ENCODE data around the gene GPATCH8. TPM values are rescaled to one million over a fixed set of nuclear protein-coding genes. Genes with fewer than 3 reads are reported as not detected.

Gene GPATCH8
- polyA plus RNA-seq, 1 experiment, result 13.7 TPM

DNA sequence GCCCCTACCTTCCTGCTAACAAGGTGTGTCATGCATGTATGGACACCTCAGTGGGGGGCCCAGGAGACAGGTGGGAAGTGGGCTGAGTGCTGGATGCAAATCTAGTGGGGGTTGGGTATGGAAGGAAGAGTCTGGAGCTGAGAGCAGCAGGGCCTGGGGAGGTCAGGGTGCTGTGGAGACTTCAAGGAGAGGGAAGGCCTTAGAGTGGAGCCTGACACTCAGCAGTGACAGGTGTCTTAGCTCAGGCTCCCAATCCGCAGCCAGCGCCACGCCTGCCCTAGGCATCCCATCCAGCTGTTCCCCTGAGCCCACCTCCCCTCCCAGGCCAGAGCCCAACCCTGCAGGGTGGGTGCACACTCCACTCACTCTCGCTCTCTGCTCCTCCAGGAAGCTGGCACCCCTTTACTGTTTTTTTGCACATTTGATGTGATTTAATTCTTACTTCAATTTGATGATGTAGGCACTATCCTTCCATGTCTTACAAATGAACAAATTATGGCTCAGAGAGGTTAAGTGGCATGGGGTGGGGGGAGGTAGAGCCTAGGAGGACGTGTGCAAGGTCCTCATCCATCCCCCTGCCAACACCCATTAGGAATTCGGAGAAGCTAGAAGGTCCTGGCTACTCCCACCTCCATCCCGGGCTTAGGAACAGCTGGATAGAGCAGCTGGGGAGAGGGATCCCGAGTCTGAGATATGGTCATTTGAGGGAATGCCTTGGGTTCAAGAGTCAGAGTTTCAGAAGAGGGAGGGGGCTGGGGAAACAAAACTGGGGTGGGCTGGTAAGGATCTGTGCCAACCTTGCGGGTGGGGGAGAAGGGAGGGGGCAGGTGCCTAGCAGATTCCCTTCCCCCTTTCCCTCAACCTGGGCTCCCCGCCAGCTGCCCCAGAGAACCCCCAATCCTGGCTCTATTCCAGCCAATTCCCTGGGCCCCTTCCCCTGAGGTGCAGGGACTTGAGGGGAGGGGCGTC is 141.6 kb downstream of the GPATCH8 start:
- CTCF ChIA-PET, result interaction anchor here (0.8 to 6.2 kb wide), 9 partner anchors 10 to 161 kb away, joined by 3 to 69 read pairs (median 9); no protein-coding TSS in a partner anchor

DNA sequence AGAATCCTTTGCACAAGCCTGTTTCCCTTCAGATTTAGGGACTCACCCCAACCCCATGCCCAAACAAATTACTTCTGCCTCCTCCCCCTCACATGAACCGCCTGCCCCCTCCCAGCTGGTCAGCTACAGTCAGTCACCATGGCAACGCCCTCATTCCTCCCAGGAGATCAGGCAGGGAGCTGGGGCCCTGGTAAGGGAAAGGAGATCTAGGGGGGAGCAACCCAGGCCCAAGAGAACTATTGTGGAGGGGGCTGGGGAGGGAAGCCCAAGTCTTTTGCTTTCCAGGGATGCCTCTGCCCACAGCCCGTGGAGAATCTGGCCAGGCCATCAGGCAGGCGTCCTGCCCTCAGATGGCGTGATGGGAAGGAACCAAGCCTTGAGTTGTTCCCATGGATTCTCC is 142.4 kb downstream of the GPATCH8 start:
- TF ChIP-seq CTCF (IDR thresholded peaks at IDR 0.05; ENCODE audit: insufficient read depth, low read depth, low read length), result no peak
- ChIA-PET POLR2A (no interaction called here), CTCF (interaction anchor here (0.8 to 6.2 kb wide), 4 partner anchors 11 to 162 kb away, joined by 3 to 69 read pairs (median 3); no protein-coding TSS in a partner anchor)
- Histone ChIP-seq H3K36me3 (ENCODE audit: control insufficient read depth, insufficient read depth, low read length) (no peaks in the 10 kb centered on the region), H3K4me3 (ENCODE audit: low read depth, low read length) (no peak overlapping the region), H3K27me3 (ENCODE audit: control insufficient read depth, insufficient read depth, low read length) (peaks cover 1% of the 10 kb centered on the region; the same call in 1 of the 2 replicates)
- DNase-seq (ENCODE audit: low read depth), result no peak

More for the DNA sequence above, 141.6 kb downstream of the GPATCH8 start:
- DNase-seq (ENCODE audit: low read depth), result no peak
- Histone ChIP-seq H3K36me3 (ENCODE audit: control insufficient read depth, insufficient read depth, low read length) (no peaks in the 10 kb centered on the region), H3K4me3 (ENCODE audit: low read depth, low read length) (no peak overlapping the region), H3K27me3 (ENCODE audit: control insufficient read depth, insufficient read depth, low read length) (peaks cover 5% of the 10 kb centered on the region)
- no peak for TF ChIP-seq CTCF (IDR thresholded peaks at IDR 0.05; ENCODE audit: insufficient read depth, low read depth, low read length)
- POLR2A ChIA-PET, result no interaction called here

DNA sequence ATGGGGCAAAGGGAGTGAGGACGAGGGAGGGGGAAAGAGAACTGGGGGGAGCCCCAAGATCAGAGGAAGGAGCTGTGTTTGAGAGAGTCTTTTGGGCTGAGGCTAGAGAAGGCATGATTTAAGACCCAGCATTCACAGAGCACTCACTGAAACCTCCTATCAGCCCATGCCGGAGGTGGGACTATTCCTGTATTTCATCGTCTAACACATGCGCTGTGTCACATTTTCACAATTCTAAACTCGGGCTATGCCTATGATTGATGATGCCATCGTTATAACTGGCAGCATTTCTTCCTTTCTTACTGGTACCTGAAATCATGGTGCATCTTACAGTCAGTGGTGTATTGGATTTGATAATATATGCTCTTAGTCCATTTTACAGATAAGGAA is 143.1 kb downstream of the GPATCH8 start:
- Histone ChIP-seq H3K4me3 (ENCODE audit: low read depth, low read length) (no peak overlapping the region), H3K36me3 (ENCODE audit: control insufficient read depth, insufficient read depth, low read length) (no peaks in the 10 kb centered on the region), H3K27me3 (ENCODE audit: control insufficient read depth, insufficient read depth, low read length) (peaks cover 1% of the 10 kb centered on the region; the same call in 1 of the 2 replicates)
- no peak for TF ChIP-seq CTCF (IDR thresholded peaks at IDR 0.05; ENCODE audit: insufficient read depth, low read depth, low read length)
- DNase-seq (ENCODE audit: low read depth), result no peak
- CTCF ChIA-PET, result interaction anchor here (0.9 to 6.2 kb wide), 5 partner anchors 10 to 163 kb away, joined by 3 to 69 read pairs (median 3); partner anchors contain the start of gene GRN
- POLR2A ChIA-PET, result no interaction called here

DNA sequence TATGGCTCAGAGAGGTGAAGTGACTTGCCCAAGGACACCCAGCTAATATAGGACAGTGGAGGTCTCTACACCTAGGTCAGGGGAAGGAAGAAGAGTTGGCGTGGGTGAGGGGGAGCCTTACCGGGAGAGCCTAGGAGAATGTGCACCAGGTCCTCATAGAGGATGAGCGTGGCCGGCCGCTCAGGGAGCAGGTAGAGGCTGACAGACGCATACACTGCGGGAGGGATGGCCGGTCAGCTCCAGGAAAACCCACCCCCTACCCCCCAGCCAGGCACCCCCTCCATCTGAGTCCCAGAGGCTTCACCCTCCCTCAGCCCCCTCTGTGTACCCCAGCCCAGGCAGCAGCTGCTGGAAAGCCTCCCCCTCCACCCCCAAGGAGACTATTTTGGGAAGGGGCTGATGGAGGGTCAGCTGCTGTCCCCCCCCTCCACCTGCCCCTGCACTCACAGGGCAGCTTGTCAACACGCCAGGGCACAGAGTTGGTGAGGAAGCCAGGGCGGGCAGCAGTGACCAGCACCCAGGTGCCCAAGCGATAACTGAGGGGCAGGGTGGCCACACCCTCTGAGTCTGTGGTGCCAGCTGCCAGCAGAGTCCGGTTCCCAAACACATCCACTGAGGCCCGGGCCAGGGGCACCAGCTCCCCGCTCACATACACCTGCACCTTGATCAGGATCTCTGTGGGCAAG is 143.6 kb downstream of the GPATCH8 start:
- Histone ChIP-seq H3K27me3 (ENCODE audit: control insufficient read depth, insufficient read depth, low read length) (peaks cover 1% of the 10 kb centered on the region; the same call in 1 of the 2 replicates), H3K4me3 (ENCODE audit: low read depth, low read length) (no peak overlapping the region), H3K36me3 (ENCODE audit: control insufficient read depth, insufficient read depth, low read length) (no peaks in the 10 kb centered on the region)
- ChIA-PET POLR2A (no interaction called here), CTCF (interaction anchor here (0.9 to 6.2 kb wide), 4 partner anchors 9 to 149 kb away, joined by 3 to 69 read pairs (median 4); partner anchors contain the start of gene GRN)
- TF ChIP-seq CTCF (IDR thresholded peaks at IDR 0.05; ENCODE audit: insufficient read depth, low read depth, low read length), result no peak
- no peak for DNase-seq (ENCODE audit: low read depth)

DNA sequence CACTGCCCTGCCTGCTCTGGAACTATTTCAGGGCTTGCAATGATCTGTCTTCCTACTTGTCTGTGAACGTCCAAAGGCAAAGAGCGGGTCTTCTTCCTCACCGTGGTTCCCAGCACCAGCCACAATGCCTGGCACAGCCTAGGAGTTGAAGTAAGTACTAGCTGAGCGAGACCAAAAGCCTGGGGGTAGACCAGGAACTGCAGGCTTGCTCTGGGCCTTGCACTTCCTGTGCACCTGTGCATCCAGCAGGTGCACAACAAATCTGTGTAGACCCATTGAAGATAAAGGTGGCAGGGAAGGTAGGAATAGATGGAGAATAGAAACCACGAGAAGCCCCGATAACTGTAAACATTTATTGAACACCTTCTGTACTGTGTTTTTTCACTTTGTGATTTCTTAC is 144.2 kb downstream of the GPATCH8 start:
- Histone ChIP-seq H3K4me3 (ENCODE audit: low read depth, low read length) (no peak overlapping the region), H3K36me3 (ENCODE audit: control insufficient read depth, insufficient read depth, low read length) (no peaks in the 10 kb centered on the region), H3K27me3 (ENCODE audit: control insufficient read depth, insufficient read depth, low read length) (peaks cover 1% of the 10 kb centered on the region; the same call in 1 of the 2 replicates)
- POLR2A ChIA-PET, result no interaction called here
- no peak for DNase-seq (ENCODE audit: low read depth)
- CTCF ChIA-PET, result interaction anchor here (0.8 to 6.2 kb wide), 4 partner anchors 9 to 357 kb away, joined by 3 to 69 read pairs (median 6); partner anchors contain the start of gene GRN
- TF ChIP-seq CTCF (IDR thresholded peaks at IDR 0.05; ENCODE audit: insufficient read depth, low read depth, low read length), result no peak

Data from BJ (cell line).